ENCODE results near the gene WWP2.
A peak's percentile ranks its signal among the peaks of the same experiment; 100 is the strongest.

Gene WWP2

DNA sequence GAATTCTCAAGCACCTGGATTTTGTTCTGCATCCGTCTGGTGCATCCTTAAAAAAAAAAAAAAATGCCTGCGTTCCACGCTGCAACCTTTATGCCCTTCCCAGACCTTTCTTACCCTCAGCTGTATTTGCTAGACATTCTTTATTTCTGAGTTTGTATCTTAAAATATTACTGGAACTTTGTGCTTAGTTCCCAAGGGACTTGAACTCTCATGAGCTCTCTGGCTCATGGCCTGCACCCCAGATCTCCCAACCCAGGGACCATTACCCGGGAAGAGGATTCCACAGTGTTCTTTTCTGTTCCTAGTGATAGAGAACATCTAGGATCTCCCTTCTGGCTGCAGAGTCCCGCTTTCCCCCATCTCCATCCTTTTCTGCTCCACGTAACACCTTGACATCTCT, 160.1 kb downstream of the WWP2 start:
- no peak for DNase-seq (ENCODE audit: low read depth)
- no peak overlapping the region for H3K4me3 ChIP-seq (ENCODE audit: control insufficient read depth, low read depth, low read length)
- TF ChIP-seq CTCF (IDR thresholded peaks at IDR 0.05; ENCODE audit: control insufficient read depth, insufficient read depth, low read depth, low read length, missing control alignments) = no peak

DNA sequence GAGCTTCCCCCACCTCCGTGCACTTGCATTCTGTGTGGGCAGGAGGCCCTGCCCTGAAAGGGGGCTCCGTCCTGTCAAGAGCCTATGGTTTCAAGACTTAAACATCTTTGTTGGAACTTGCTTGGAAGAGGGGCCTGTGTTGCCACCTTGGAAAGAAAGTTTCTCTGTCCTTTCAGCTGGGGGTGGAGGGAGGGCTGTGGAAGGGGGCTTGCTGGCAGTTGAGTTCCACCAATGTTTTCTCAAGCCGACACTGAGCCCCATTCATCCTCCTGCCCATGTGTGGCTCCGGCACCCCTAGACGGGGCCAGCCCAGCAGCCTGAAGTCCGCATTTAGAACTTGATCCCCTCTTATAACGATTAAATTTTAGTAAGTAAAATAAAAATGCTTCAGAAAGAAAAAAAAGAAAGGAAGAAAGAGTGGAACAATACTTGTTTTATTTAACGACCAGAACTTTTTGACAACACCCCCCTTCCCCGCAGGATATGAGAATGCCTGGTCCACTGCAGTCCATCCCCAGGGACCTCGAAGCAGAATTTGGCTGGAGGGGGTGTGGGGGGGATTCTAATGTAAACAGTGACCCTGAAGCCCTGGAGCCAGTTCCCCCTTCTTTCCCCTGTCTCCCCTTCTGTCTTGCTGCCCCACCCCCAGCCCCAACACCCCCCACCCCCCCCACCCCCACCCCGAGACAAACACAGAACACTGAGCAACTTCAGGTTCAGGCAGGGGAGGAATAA, 162.1 kb downstream of the WWP2 start:
- no peak overlapping the region for H3K4me3 ChIP-seq (ENCODE audit: control insufficient read depth, low read depth, low read length)
- no peak for DNase-seq (ENCODE audit: low read depth)
- no peak for TF ChIP-seq CTCF (IDR thresholded peaks at IDR 0.05; ENCODE audit: control insufficient read depth, insufficient read depth, low read depth, low read length, missing control alignments)

DNA sequence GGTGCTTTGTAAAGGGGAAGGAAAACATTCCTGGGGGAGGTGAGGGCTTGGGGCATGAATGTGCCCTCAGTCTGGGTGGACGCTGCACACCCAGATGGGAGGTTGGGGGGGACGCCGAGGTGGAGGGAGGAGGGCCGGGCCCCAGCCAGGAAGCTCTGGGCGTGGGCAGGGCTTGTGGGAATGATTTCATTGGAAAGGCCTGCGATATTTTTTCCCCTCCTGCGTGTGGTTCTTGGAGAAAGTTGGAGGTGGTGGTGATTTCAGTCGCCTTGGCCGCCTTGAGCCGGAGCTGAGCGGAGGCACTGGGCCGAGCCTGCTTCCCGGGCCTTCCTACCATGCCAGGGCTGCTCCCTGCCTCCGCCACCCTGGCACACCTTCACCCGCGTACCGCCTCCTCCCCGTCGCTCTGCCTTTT, 162.7 kb downstream of the WWP2 start:
- TF ChIP-seq CTCF (IDR thresholded peaks at IDR 0.05; ENCODE audit: control insufficient read depth, insufficient read depth, low read depth, low read length, missing control alignments) = no peak
- peak overlapping the region; percentile 30 for H3K4me3 ChIP-seq (ENCODE audit: control insufficient read depth, low read depth, low read length)
- DNase-seq (ENCODE audit: low read depth) = peak; percentile 67

GRCh38 chr16:69925311-69925710, 163.2 kb downstream of the WWP2 start:
- DNase-seq (ENCODE audit: low read depth) = no peak
- peak overlapping the region; percentile 30 for H3K4me3 ChIP-seq (ENCODE audit: control insufficient read depth, low read depth, low read length)
- TF ChIP-seq CTCF (IDR thresholded peaks at IDR 0.05; ENCODE audit: control insufficient read depth, insufficient read depth, low read depth, low read length, missing control alignments) = no peak

DNA sequence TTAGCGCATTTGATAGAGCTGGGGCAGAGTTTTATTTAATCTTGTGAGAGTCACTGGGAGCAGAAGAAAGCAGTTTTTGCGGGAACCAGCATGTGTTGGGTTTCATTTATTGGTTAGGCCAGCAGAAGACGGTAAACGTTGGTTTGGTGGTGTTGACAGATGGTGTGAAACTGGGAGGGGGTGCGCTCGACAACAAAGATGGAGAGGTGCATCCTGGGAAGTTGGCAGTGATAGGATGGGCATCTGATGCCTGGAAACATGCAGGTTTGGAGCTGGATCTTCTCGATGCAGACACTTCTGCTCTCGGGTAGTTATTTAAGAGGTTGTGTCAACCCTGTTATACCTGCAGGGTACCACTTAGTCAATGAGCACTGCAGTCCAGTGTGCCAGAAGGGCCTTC, 164.1 kb downstream of the WWP2 start:
- no peak for TF ChIP-seq CTCF (IDR thresholded peaks at IDR 0.05; ENCODE audit: control insufficient read depth, insufficient read depth, low read depth, low read length, missing control alignments)
- H3K4me3 ChIP-seq (ENCODE audit: control insufficient read depth, low read depth, low read length) = no peak overlapping the region
- DNase-seq (ENCODE audit: low read depth) = no peak

DNA sequence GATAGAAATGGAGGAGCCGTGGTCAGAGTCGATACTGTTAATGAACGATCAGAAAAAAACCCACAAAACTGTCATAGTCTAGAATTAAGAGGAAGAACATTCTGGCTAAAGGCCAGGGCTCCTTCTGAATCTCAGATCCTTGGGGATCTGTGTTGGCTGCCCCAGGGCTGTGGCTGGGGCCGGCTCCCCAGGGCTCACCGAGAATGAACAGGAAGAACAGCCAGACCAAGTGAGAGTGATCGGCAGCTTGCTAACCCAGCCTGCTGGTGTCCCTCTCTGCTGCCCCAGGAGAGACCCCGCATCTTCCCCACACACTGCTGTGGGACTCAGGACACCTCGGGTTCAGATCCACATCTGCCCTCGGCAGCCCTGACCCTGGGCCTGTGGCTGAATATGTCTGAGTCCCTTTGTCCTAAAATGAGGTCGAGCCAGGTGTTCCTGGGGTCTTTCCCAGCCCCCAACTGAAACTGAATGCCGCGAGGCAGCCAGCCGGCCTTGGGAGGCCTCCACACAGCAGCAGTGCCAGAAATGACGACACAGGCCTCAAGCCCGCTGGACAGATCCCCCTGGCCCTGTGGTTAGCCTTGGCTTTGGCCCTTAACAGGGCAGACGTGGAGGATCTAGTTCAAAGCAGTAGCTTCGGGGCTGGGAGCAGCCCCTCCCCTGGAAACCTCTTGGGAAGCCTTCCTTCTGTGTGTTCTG, 165.1 kb downstream of the WWP2 start:
- H3K4me3 ChIP-seq (ENCODE audit: control insufficient read depth, low read depth, low read length) = no peak overlapping the region
- TF ChIP-seq CTCF (IDR thresholded peaks at IDR 0.05; ENCODE audit: control insufficient read depth, insufficient read depth, low read depth, low read length, missing control alignments) = no peak
- DNase-seq (ENCODE audit: low read depth) = peak; percentile 18

Data from AG09309 (cell line).